ENCODE data around the gene DHRS2.
"Not testable (repeated sequence)": the region's sequence is repeated elsewhere in the genome, so short reads cannot be mapped to it uniquely, and the experiment has no call there.

The DHRS2 gene

DNA sequence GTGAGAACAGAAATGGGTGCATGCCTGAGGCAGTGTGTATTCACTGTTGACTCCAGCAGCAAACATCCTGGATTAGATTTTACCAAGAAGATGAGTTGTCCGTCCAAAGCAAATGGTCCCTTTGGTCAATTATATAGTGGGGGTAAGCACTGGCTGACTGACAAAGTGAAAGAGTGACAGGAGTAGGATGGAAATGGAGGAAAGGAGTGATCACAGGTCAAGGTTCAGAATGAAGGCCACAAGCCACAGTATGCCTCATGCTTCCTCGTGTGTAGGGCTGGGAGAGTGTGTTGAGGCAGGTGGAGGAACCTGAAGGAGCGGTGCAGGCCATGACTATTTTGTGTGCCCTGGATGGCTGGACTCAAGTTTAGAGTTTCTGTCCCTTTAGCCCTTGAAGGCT, 14.3 kb downstream of the DHRS2 start:
- no peak for DNase-seq

DNA sequence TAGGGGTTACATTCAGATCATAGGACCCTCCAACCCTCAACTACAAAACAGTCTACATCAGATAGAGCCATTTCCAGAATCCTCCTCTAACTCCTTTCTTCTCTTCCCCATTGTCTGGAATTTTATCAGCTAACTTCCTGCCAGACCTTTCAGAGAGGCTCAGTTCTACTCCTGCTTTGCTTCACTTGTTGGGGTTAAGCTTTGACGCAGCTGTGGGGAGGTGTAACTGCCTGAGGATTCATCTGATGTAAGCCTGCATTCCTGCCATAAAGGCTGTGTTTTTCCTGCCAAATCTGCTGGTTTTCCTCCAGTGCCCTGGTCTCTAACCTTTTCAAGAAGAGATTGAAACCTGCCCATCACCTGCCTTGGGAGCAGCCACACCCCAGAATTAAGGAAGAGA, 16.9 kb downstream of the DHRS2 start:
- no peak for DNase-seq

DNA sequence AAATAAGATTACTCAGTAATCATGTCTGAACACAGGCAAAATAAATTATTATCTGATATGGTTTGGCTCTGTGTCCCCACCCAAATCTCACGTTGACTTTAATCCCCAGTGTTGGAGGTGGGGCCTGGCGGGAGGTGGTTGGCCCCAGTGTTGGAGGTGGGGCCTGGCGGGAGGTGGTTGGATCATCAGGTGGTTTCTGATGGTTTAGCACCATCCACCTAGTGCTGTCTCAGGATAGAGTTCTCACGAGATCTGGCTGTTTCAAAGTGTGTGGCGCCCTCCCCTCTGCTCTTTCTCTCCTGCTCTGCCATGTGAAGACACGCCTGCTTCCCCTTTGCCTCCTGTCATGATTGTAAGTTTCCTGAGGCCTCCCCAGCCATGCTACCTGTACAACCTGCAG, 18.1 kb downstream of the DHRS2 start:
- DNase-seq, result no peak

DNA sequence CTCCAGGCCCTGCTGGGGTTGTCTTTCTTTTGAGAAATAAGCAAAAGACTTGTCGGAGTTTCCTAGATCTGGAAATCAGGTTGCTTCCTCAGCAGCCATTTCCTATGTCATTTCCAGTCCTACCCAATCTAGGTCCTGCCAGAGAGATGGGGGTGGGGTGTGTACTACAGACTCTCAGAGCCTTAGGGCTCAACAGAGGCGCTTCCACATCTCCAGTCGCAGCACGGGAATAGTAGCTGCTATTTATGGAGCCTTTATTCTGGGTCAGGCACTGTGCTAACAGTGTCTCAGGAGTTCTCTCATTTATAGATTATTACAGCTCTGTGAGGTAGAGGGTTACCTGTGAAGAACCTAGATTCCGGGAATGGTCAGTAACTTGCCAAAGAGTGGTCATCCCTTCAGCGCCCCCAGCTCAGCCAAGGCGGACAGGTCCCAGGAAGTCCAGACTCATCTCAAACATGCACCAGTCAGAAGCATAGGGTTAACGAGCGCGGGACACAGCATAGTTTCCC, 21.9 kb downstream of the DHRS2 start:
- no peak for DNase-seq

DNA sequence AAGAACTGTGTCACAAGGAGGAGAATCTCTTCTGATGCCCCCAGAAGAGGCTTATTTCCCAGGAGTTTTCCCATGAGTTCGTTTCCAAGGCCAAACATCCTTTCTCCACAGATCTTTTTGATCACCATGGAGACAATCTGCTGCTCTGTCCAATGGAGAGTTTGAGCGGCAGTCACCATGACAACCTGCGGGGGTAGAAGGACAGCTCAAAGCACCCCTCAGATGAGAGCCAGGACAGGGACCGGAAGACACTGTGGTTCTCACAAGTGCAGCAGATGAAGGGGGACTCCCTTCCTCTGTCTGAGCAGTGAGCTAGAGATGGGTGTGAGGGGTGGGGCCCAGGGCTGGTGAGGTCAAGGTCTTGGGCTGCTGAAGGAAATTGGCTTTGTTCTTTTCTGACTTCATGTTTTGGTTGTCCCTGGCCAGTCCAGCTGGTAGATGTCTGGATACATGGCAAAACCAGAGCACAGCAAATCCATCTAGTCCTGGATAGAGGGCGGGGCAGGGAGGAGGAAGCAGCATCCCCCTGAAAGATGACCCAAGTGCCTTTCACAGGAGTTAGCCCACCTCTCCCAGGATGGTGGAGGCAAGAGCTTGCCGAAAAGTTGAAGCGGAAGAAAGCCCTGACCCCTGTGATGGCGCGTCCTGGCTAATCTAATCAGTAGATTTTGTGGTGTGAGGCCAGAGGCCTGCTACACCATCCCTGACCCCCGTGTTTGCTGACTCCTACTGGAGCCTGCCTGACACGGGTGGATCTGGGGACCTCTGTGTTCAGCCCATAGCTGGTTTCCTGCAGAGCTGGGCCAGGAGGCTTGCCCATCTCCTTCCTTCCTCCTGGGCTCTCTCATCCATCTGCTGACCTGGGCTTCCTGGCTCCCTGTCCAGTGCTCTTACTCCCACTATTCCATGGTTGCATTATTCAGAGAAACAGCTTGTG, 24.4 kb downstream of the DHRS2 start:
- no peak for DNase-seq

DNA sequence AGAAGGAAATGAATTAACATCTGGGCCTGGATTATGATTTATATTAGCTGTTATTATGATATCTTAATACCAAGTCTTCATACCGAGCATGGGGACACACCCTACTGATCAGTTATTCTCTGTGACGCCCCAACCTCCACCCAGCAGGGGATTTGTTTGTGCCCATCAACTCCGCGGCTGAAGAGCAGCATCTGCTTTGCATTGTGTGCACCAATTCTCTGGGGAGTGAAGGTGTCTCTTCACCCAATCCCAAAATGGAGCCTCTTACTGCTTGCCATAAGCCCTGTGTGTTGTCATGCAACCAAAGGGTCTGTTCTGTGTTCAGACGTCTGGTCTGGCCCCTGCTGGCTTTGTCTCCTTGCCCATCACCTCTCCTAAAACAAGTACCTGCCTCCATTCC, 25.4 kb downstream of the DHRS2 start:
- no peak for DNase-seq

DNA sequence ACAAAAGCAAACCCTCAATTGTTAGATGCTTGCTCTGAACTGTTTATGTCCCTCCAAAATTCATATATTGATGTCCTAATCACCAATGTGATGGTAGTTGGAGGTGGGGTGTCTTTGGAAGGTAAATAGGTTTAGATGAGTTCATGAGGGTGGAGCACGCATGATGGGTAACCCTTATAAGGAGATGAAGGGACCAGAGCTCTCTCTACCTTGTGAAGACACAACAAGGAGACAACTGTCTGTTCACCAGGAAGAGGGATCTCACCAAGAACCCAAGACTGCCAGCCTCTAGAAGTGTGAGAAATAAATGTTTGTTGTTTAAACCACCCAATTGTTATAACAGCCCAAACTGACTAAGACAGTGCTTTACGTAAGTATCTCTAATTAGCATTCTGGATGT, 27.0 kb downstream of the DHRS2 start:
- DNase-seq, result no peak

DNA sequence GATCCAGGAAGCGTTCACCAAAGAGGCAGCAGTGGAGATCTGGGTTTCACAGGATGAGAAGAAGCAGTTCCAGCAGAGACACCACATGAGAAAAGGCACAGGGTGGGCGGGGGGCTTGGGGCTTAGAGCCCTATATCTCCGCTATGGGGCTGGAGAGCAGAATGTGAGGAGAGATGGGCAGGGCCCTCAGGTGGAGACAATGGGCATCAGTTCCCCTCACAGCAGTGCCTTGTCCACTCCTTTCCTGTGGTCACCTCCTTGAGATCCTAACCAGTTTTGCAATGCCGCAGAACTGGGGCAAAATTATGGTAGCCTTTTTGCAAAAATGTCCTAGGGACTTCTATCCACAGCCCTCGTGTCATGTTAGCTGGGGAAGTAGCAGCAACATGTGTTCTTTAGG, 27.5 kb downstream of the DHRS2 start:
- no peak for DNase-seq

DNA sequence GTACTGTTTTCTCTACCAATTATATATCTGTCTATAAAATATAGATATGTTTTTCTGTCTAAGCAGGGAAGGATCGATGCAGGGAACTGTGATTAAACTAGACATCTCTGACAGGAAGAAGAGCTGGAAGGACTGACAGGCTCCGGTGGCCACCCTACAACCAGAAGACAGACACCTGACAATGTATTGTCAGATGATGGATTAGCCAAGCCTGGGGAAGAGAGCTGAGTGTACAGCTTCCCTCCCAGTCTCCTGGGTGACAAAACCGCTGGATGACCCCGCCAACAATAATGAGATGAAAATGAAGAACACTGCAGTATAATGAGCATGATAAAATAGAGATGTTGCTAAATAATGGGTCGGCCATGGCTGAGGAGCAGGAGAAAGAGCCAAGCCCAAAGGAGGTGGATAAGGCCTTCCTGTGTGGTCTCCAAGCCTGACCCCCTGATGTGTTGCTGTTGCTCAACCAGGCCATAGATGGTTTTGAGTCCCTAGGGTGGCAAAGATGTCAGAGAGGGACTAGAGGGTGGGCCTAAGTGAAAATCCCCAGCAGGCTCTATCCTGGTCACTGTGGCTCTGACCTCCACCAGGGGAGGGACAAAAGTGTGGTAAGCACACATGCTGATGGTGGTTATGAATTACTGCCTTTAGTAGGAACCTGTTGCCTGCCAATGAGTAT, 28.2 kb downstream of the DHRS2 start:
- no peak for DNase-seq

DNA sequence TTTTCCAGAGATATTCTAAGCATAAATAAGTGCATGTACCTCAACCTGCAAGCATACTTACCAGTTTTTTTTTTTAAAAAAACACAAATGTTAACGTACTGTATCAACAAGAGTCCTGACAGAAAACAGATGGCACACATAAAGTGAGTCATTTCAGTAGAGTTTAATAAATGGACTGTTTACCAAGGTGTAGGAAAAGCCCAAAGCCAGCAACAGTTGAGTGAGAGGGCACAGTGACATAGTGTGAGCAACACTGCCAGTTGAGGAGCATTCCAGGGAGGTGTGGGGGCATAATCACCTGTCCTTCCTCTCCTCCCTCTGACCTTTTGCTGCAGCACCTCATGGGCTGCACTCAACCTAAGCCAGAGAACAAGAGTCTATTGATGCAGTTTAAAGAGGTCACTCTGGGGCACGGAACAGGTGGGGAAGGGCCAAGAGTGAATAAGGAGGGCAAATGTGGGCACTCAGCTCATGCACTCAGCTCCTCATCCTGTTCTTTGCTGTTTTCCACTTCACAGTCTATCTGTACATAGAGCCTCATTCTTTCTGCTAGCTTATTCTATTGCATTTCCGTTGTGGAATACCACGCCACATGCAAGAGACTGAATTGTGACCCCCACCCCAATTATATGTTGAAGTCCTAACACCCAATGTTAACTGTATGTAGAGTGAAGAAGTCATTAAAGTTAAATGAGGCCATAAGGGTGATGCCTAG, 29.3 kb downstream of the DHRS2 start:
- DNase-seq, result no peak

DNA sequence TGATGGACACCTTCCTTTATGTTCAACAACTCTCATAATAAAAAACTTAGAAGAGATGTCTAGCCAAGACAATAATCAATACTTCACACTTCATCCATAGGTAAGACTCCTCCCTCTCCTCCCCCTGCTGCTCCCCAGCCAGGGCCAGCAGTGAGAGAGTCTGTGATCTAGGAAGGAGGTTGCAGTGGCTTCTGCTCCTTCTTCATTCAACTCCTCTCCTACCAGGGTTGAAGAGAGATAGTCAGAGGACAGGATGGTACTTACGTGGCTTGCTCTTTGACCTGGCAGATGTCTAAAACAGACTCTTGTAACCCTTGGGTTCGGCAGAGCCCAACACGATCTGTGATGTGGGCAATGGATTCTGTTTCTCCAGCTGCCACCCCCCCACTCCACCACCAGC, 31.0 kb downstream of the DHRS2 start:
- DNase-seq, result no peak

DNA sequence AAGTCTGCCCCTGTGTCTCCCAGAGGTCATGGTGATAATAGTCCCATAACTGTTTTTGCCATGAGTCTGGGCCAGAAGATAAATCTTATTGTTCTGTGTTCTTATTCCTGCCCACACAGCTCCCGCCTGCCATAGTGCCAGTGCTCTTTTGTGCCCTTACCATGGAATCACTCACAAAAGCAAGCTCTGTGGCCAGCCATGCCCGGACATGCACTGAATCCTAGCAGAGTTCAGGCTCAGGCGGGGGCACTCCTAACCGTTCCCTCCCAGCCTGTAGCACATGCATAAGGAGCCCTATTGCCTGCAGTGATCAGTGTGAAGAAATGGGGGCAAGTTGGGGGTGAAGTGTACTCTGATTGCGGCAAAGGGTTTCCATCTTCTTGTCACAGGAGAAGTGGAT, 33.3 kb downstream of the DHRS2 start:
- DNase-seq, result no peak

DNA sequence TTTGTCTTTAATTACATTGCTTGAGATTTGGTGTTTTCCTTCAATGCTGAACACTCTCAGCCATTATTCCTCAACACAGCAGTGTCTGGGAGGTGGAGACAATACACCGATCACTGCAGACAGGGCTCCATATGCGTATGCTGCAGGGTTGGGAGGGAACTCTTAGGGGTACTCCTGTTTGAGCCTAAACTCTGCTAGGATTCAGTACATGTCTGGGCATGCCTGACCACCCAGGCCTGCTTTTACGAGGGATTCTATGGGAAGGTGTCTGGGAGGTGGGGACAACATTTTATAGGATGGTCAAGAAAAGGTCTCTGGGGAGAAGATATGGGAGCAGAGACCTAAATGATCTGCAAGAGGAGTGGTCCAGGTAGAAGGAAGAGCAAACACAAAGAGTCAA, 34.3 kb downstream of the DHRS2 start:
- DNase-seq, result no peak

DNA sequence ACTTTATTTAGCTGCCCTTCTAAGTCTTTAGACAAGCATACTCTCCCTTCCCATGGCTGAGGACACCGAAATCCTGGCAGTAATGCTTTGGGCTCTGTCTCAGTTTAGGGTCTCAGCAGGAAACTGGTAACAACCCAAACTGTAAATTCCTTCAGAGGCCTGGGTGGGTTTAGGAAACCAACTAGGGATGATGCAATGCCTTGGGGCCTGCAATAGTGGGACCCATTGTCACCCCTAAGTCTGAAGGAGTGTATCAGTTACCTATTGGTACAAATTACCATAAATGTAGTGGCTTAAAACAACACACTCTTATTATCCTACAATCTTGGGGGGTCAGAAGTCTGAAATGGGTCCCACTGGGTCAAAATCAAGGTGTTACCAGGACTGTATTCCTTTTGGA, 36.0 kb downstream of the DHRS2 start:
- no peak for DNase-seq

DNA sequence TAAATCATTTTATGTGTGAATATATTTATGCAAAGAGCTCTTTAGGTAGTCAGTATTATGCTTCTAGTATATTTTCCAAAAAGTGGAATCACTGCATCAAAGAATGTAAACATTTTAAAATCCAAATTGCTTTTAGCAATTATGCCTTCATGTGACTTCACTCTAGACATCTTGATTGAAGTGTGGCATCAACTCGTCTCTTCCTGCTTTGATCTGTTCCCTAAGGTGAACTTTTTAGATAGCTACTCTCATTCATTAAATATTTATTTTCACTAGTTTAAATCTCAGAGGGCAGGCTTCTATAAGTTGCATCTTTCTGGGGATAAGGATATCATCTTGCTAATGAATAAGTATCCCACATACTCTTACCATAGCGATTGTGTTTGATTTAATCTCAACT, 39.2 kb downstream of the DHRS2 start:
- DNase-seq, result no peak

DNA sequence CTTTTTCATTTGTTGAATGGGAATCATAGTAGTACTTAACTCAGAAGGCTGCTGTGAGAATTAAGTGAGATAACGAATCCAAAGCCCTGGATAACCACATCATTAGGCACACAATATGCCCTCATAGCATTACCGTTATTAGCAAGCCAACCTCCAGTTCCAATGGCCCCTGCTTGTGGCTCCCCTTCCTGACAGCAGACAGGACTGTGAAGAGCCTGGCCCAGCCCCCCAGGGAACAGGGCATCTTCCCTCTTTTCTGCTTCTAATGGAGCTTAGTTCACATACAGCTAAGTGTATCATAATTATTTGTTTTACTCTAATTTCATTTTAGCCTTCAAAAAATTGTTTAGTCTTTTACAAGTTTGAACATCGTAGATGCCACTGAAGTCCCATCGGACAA, 39.7 kb downstream of the DHRS2 start:
- DNase-seq, result no peak

DNA sequence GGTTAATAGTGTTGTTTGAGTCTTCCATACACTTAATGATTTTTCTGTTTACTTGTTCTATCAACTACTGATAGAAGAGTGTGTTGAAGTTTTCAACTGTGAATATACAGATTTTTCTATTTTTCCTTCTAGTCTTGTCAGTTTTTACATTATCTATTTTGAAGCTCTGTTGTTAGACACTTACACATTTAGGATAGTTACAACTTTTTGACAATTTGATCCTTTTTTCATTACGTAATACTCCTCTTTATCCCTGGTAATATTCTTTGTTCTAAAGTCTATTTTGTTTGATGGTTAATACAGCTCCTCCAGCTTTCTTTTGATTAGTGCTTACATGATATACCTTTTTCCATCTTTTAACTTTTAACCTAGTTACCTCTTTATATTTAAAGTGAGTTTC, 45.2 kb downstream of the DHRS2 start:
- no peak for DNase-seq

DNA sequence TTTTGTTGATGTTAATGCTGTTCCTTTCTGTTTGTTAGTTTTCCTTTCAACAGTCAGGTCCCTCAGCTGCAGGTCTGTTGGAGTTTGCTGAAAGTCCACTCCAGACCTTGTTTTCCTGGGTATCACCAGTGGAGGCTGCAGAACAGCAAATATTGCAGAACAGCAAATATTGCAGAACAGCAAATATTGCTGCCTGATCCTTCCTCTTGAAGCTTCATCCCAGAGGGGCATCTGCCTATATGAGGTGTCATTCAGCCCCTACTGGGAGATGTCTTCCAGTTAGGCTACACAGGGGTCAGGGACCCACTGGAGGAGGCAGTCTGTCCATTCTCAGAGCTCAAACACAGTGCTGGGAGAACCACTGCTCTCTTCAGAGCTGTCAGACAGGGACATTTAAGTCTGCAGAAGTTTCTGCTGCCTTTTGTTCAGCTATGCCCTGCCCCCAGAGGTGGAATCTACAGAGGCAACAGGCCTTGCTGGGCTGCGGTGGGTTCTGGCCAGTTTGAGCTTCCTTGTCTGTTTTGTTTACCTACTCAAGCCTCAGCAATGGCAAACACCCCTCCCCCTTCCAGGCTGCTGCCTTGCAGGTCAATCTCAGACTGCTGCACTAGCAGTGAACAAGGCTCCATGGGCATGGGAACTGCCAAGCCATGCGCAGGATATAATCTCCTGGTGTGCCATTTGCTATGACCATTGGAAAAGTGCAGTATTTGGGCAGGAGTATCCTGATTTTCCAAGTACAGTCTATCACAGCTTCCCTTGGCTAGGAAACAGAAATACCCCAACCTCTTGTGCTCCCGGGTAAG, 53.7 kb downstream of the DHRS2 start:
- not testable (repeated sequence) for DNase-seq

DNA sequence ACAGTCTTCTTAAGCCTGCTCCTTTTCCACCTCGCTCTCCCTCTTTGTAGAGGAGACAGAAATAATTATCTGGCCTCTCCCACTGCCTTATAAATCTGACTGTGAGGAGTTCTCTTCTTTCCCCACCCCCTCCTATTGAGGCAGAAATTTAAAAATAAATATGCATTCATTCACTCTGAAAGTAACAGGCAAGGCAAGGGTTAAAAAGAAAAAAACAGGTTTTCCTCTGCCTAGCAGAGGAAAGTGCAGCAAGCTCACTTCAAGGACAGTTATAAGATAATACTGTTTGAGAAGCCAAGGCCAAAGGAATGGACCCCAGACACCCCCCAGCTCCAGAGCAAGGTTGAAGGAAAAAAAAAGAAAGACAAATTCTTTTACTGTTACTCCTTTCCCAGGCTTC, 56.3 kb downstream of the DHRS2 start:
- DNase-seq, result no peak

DNA sequence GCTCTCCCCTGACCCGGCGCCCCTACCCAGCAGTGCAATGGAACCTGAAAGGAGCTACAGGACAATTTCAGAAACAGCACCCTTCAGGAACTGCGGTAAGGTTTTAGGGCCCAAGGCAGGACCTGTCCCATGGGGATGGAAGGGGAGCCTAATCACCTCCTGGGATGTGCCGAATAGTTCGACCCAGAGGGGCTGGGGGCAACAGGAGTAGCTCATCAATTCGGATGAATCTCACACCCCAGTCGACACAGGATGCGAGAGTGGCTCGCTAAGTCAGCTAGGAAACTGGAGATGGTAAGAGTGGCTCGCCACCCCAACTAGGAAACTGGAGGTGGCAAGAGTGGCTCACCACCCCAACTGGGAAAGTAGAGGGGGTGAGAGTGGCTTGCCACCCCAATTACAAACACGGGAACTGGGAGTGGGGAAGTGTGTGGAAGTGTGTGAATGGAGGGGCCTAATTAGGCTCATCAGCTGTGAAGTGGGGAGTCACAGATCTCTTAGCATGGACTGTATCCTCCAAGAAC, 57.1 kb downstream of the DHRS2 start:
- DNase-seq, result no peak

DNA sequence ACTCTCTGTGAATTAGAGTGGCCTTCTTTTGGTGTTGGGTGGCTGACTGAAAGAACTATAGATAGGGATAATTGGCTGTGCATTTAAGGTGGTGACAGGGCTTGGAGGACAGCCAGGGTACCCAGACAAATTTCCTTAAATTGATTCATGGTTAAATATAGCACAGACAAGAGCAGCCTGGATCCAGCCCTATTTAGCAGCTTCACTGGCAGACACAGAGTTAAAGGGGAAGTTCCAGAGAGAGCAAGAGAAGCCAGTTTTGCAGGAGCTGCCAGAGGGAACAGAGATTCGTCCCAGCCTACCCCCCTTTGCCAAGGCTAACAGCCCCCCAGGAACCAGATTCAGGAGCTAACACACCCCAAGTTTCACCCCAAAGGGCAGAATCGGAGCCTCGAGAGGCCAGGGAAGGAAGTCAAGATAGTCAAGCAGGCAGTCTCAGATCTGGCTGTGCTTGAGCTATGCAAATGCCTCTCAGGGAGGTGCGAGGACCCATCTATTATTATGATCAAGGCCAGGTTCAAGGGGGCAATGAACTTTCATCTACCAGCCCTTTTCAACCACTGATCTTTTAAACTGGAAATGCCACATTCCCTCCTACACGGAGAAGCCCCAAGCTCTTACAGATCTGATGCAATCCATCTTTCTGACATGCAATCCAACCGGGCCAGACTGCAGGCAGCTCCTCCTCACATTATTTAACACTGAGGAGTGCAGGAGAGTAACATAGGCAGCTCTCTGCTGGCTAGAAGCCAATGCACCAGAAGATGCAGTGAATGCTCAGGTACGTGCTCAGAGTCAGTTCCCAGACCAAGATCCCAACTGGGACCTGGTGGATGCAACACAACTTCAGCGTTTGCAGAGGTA, 58.2 kb downstream of the DHRS2 start:
- no peak for DNase-seq
